Measurements from ENCODE around the gene DLX2.

- TF ChIP-seq MTA3 (IDR thresholded peaks at IDR 0.05; ENCODE audit: borderline replicate concordance, low read length) (no peak), CTCF (IDR thresholded peaks at IDR 0.05 in 2 of 3, conservative IDR thresholded peaks at IDR 0.05 in 1 of 3; ENCODE audit: control insufficient read depth in 2 of 3, extremely low read depth in 1 of 3, insufficient read depth in 1 of 3, low read depth in 3 of 3, low read length in 3 of 3) (no peak), ZZZ3 (IDR thresholded peaks at IDR 0.05; ENCODE audit: control insufficient read depth, insufficient read length, low read depth) (no peak), FOS (IDR thresholded peaks at IDR 0.05; ENCODE audit: borderline replicate concordance, extremely low read depth, insufficient read length) (no peak), EP300 (IDR thresholded peaks at IDR 0.05; ENCODE audit: borderline replicate concordance in 1 of 2, control insufficient read depth in 1 of 2, low read depth in 2 of 2, low read length in 2 of 2) (no peak), RCOR1 (conservative IDR thresholded peaks at IDR 0.05; ENCODE audit: low read depth, low read length) (no peak), POLR2A (IDR thresholded peaks at IDR 0.05; ENCODE audit: low read depth, low read length) (no peak), POLR2AphosphoS5 (IDR thresholded peaks at IDR 0.05; ENCODE audit: low read length) (no peak), CBX3 (IDR thresholded peaks at IDR 0.05; ENCODE audit: borderline replicate concordance, low read depth) (no peak), E2F4 (IDR thresholded peaks at IDR 0.05; ENCODE audit: low read depth, low read length) (no peak)
Observed at GRCh38 chr2:172091000-172091641, 11.6 kb downstream of the DLX2 start.
